ENCODE data around the gene TUBG2. TPM values are rescaled to one million over a fixed set of nuclear protein-coding genes. Genes with fewer than 3 reads are reported as not detected.
A peak's percentile ranks its signal among the peaks of the same experiment; 100 is the strongest.

The TUBG2 gene
- total and polyA plus RNA-seq, 8 donors: 13.1 to 40.2 (median 31.8) TPM

DNA sequence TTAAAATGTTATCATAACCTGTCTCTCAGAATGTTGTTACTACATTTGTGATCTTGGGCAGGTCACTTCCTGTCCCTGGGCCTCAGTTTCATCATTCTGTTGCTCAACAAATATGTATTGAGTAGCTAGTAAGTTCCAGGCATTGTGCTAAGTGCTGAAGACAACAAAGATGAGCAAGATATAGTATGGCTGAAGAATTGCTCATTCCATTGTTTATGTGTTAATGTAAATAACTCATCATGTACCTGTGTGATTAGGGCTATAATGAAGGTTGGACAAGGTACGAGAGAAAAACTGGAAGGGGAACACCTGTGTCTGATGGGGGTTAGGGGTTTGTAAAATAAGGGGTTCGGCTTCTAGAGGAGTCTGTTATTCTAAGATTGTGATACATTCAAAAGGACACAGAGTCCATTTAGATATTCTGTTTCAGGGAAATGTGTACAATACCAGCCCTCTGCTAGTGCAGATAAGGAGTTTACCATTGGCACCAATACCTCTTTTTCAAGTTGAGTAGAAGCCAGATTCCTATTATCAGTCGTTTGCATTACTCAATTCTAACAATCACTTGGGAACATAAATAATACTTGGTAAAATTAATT, 29.6 kb upstream of the TUBG2 start:
- H3K4me3 ChIP-seq: no peak overlapping the region
- H3K27ac ChIP-seq: peak overlapping the region in 1 of 2 donors; percentile 33
- peaks cover 0 to 9% of the 10 kb centered on the region in 2 donors for H3K4me1 ChIP-seq
- TF ChIP-seq, protein P1, sequence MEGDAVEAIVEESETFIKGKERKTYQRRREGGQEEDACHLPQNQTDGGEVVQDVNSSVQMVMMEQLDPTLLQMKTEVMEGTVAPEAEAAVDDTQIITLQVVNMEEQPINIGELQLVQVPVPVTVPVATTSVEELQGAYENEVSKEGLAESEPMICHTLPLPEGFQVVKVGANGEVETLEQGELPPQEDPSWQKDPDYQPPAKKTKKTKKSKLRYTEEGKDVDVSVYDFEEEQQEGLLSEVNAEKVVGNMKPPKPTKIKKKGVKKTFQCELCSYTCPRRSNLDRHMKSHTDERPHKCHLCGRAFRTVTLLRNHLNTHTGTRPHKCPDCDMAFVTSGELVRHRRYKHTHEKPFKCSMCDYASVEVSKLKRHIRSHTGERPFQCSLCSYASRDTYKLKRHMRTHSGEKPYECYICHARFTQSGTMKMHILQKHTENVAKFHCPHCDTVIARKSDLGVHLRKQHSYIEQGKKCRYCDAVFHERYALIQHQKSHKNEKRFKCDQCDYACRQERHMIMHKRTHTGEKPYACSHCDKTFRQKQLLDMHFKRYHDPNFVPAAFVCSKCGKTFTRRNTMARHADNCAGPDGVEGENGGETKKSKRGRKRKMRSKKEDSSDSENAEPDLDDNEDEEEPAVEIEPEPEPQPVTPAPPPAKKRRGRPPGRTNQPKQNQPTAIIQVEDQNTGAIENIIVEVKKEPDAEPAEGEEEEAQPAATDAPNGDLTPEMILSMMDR (IDR thresholded peaks at IDR 0.05): no peak
- ATAC-seq (no peak), DNase-seq (no peak)
- H3K27me3 ChIP-seq: no peaks in the 10 kb centered on the region
- no peaks in the 10 kb centered on the region for H3K36me3 ChIP-seq
- intact Hi-C loops (cut with DNase I): no loop called here
- no peaks in the 10 kb centered on the region for H3K9me3 ChIP-seq

DNA sequence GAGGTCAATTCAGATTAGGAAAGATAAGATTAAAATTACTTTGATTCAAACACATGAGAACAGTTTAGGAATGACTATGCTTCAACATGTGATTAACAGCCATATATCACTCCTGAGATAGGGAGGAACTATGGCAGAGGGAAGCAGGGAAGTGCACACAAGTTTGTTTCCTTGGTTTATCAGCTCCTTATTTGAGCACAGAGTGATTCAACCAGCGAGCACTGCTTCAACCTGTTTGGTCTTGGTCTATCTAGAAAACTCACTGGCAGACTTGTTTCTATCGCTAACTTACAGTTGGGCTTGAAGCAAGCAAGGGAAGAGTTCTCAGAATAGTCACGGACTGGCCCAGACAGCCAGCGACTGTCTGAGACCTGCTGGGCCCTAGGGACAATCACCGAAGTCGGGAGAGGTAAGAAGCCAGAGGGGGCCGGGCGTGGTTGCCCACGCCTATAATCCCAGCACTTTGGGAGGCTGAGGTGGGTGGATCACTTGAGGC, 26.1 kb upstream of the TUBG2 start:
- TF ChIP-seq, protein P1 (IDR thresholded peaks at IDR 0.05): no peak
- H3K4me1 ChIP-seq: peaks cover 0 to 9% of the 10 kb centered on the region in 2 donors
- no peak overlapping the region for H3K4me3 ChIP-seq
- intact Hi-C loops (cut with DNase I): no loop called here
- H3K27me3 ChIP-seq: no peaks in the 10 kb centered on the region
- no peaks in the 10 kb centered on the region for H3K36me3 ChIP-seq
- no peaks in the 10 kb centered on the region for H3K9me3 ChIP-seq
- no peak overlapping the region for H3K27ac ChIP-seq
- ATAC-seq (no peak), DNase-seq (no peak)

GRCh38 chr17:42639525-42640113, 19.5 kb upstream of the TUBG2 start:
- H3K27me3 ChIP-seq: peaks cover 0 to 10% of the 10 kb centered on the region in 2 donors
- no peaks in the 10 kb centered on the region for H3K4me1 ChIP-seq
- H3K36me3 ChIP-seq: no peaks in the 10 kb centered on the region
- intact Hi-C loops (cut with DNase I): no loop called here
- no peak overlapping the region for H3K27ac ChIP-seq
- TF ChIP-seq, protein P1 (IDR thresholded peaks at IDR 0.05): no peak
- no peaks in the 10 kb centered on the region for H3K9me3 ChIP-seq
- DNase-seq: no peak
- no peak for ATAC-seq
- H3K4me3 ChIP-seq: no peak overlapping the region

DNA sequence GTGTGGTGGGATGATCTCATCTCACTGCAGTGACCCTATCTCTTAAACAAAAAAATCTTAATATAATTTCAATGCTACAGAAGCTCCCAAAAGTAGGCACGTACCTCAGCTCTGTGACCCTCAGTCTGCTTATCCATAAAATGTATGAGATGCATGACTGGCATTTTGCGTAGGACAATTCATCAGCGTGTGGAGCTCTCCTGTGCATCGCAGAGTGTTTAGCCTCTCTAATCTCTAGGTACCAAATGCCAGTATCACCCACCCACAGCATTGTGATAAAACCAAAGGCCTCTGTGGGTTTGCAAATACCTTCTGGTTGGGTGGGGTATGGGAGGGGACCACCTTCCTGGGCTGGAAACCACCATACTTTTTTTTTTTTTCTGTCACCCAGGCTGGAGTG, 19.0 kb upstream of the TUBG2 start:
- no peaks in the 10 kb centered on the region for H3K4me1 ChIP-seq
- DNase-seq (no peak), ATAC-seq (no peak)
- TF ChIP-seq, protein P1 (IDR thresholded peaks at IDR 0.05): no peak
- no peaks in the 10 kb centered on the region for H3K9me3 ChIP-seq
- intact Hi-C loops (cut with DNase I): no loop called here
- H3K27ac ChIP-seq: no peak overlapping the region
- no peak overlapping the region for H3K4me3 ChIP-seq
- H3K27me3 ChIP-seq: peaks cover 0 to 10% of the 10 kb centered on the region in 2 donors
- no peaks in the 10 kb centered on the region for H3K36me3 ChIP-seq

DNA sequence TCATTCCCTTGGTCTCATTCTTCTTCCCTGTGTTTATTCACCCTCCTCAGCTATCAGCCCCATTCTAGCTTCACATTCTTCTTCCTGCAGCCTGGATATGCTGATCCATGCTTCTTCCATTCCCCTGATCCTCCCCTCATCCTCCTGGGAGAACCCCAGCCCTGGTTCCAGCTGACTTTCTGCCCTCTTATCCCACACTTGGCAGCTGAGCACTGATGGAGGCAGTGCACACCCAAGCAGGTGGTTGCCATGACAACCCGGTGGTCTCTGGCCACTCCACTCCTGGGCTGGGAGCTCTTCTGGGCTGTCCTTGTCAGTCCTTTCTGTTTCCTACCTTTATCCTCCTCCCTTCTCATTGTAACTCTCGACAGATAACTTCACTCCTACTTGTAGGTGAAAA, 16.7 kb upstream of the TUBG2 start:
- peaks cover 0 to 10% of the 10 kb centered on the region in 2 donors for H3K27me3 ChIP-seq
- no peak overlapping the region for H3K4me3 ChIP-seq
- DNase-seq (no peak), ATAC-seq (no peak)
- intact Hi-C loops (cut with DNase I): no loop called here
- H3K9me3 ChIP-seq: no peaks in the 10 kb centered on the region
- H3K27ac ChIP-seq: no peak overlapping the region
- TF ChIP-seq, protein P1 (IDR thresholded peaks at IDR 0.05): no peak
- H3K36me3 ChIP-seq: no peaks in the 10 kb centered on the region
- H3K4me1 ChIP-seq: no peaks in the 10 kb centered on the region

Measured in left lung (tissue), 10 donors.